D341Med (cell line): ENCODE data around the gene CAPSL.
"Not testable (repeated sequence)": the region's sequence is repeated elsewhere in the genome, so short reads cannot be mapped to it uniquely, and the experiment has no call there.

ENCODE experiments used
- DNase-seq: peaks from one replicate; pipeline ENCODE4 v3.0.0; 2012; ENCODE audit warnings: low spot score

Gene CAPSL

DNA sequence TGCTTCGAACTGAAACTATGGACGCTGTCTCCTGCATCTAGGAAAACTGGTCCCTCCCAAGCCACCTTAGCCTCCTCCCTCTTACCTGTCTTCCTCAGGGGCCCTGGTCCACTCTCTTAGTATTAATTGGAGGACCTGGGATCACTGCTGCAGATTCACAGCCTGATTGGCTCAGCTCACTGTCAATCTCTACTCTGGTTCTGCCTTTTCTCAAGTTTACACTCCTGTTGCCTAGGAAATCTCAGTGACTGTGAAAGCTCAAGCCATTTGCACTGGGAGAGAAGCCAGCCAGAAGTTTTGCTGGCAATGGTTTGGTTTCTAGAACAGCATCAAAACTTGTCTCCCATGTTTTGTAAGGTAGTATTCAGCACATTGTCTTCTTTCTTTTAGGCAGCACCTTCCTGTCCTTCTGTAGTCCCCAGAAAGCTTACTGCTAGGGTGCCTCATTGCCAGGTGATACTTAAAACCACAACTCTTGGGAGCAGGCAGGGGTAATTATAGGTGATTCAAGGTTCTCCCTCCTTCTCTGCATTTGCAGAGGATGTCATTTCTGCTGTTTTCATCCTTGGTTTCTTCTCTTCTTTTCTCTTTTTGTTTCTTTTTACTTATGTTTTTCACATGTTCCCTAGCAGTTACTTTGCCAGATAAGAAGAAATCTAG is at the start of gene CAPSL:
Gene CAPSL, minus strand, starts transcription at position 55 of the 660 bp plus-strand sequence. CDS start 17,502 bp downstream, outside the sequence.
- DNase-seq = no peak

DNA sequence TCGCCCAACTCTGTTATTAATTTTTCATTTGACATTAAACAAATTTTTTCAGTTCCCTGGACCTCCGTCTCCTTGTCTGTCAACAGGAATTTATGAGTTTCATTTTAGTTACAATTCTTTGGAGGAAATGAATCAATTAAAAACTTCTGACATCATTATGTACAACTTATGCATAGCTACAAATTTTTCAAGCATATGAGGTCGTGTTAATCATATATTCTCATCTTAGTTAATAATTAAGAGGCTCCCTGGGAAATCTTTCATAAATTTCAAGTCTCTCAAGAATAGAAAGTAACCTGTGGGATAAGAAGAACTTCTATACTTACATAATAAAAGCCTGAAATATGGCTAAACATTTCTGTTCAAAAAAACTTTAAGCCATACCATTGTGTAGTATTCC is 49.4 kb upstream of the CAPSL start:
- DNase-seq = no peak

DNA sequence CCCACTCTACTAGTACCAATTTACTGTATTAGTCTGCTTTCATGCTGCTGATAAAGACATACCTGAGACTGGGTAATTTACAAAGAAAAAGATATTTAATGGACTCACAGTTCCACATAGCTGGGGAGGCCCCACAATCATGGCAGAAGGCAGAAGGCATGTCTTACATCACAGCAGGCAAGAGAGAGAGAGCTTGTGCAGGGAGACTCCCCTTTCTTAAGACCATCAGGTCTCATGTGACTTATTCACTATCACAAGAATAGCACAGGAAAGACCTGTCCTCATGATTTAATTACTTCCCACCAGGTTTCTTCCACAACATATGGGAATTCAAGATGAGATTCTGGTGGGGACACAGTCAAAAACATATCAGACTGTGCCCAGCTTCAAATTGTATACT is 41.3 kb upstream of the CAPSL start:
- DNase-seq = no peak

- DNase-seq = not testable (repeated sequence)
Observed at GRCh38 chr5:35976859-35977258, 38.4 kb upstream of the CAPSL start.

- no peak for DNase-seq
Observed at GRCh38 chr5:35974570-35974969, 36.1 kb upstream of the CAPSL start.

DNA sequence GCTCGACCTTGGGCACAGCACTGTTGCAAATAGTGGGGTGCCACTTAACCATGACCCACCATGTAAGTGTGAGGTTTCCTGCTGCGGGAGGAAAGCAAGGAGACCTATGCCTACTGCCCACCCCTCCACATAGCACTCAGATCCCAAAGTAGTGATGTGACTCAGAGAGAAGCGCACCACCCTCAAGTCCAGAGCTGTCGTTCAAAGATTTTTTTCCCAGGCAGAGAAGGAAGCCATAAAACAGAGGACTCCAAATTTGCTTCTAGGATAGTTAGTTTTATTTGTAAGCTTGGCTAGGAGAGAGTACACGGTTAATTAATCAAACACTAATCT is 33.4 kb upstream of the CAPSL start:
- DNase-seq = no peak

DNA sequence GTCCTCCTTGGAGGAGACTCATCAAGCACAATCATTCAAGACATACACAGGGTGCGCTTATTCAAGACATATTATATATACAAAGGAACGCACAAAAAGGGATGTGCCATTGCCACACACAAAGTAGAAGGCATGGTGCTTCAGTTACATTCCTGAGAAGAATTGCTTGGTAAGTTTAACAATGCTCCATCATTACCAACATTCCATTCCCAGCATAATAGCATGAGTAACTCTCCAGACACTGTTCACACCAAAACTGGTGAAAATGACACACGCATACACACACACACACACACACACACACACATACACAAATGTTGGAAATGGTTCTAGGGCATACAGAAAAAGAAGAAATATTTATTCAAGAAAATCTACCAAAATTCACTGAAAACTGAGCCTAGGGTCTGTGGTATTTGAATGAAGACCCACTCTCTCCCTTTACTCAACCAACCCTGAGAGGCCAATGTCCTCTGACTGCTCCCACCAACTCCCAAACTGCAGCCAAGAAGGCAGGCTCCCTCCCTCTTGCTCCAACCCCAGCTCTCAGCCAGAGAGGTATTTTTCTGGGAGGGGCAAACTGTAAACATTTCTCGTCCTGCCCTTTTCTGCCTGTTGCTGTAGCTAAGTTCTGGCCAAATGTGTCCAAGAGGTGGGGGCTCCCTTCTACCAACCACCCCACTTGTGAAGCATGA is 32.9 kb upstream of the CAPSL start:
- DNase-seq = no peak

DNA sequence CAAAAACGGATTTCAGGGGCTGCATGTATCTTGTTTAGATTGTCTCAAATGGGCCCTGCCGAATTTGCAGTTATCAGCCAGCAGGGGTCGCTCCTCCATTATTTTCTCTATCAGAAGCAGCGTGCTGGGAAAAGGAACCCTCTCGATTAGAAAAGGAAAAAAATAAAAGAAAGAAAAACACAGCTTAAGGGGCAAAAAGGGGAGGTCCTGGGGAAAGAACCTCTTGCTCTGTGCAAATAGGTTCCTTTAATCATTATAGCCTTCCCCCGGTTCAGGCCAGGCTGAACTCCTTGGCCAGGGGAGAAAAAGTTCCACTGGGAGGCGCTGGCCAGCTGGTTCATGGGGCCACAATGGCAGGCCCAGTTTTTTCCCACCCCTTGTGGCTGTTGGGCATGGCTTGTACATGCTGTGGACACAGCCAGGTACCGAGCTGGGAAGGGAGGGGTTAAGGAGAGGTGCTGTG is 25.0 kb upstream of the CAPSL start:
- DNase-seq = no peak

DNA sequence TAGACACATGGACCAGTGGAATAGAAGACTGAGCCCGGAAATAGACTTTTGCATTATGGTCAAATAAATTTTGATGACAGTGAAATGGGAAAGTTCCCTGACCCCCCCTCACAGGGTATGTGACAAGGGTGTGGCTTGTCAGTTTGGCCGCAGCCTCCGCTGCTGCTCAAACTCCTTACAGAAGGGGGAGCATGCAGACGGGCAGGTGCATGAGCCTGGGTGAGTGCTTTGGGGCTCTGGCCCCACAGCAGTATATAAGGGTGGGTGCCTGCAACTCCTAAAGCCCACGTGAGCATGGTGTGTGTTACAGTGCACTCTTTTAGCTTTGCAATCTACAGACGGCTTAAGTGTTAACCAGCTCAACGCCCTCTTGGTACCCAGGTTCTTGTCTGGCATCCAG is 21.9 kb upstream of the CAPSL start:
- DNase-seq = no peak

DNA sequence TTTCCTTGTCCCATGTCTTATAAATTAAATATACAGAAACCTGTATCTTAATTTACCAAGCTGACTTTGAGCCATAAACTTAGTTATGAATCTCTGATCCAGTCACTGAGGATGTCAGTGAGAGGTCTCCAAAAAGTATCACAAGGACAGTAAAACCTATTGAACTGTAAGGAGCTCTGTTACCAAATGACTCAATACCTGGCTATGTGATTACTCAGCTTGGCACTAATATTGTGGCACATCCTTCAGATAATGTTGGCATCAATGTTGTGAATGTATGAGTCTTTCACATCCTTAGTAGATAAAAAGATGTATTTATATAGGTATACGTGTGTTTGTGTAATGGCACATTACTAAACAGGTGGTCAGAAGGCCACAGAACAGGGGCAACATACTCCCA is 18.0 kb upstream of the CAPSL start:
- no peak for DNase-seq

- DNase-seq = no peak
Observed at GRCh38 chr5:35954175-35954574, 15.8 kb upstream of the CAPSL start.

DNA sequence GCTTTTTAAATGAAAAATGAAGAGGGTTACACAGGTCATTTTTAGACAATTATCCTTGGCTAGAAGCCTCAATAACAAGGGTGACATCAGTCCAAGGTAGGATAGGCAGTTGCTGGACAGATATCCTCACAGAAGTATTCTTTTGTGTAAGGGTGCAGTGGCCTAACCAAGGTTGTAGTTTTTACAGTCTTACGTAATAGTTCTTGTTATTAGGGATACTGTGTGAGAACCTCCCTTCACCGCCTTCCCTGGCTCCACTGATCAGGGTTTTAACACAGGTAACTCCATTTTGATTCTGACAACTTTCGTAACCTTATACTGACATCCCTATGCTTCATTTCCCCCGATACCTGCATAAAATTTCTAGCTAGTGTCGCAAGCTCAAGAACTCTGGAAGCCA is 8.7 kb upstream of the CAPSL start:
- DNase-seq = no peak

GRCh38 chr5:35939639-35940038 is 1.2 kb upstream of the CAPSL start:
- no peak for DNase-seq

DNA sequence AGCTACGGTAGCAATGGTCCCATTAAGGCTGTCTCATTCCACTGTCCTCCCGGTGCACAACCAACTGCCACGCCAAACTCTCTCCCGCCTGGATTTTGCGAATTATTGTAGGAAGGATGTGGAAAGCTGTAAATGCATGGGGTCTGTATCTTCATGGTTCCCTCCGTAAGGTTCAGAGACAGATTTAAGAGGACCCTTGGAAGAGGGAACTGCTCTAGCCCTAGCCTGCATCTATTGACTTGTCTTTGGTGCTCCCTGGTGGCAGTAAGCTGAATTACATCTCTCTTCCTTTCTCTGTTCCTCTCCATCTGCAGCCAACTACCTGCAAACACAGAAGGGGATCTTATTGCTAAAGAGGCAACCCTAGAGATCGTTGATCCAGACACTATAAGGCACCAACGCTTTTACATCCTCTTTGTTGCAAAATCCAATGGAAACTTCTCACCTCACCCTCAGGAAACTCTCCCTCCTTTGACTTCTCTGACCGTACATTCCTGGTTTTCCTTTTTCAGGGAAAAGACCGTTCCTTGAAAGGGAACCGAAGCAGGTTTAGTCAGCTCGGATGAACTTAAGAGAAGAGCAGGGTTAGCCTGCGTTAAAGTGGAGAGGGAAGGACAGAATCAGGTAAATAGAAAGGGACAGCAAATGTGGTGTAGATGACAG is 11.9 kb downstream of the CAPSL start:
- DNase-seq = peak; percentile 66

GRCh38 chr5:35924950-35925722 is 13.3 kb downstream of the CAPSL start:
- peak; percentile 66 for DNase-seq

- DNase-seq = no peak
Observed at GRCh38 chr5:35924122-35924949, 14.1 kb downstream of the CAPSL start.

- DNase-seq = no peak
Observed at GRCh38 chr5:35922468-35922867, 16.0 kb downstream of the CAPSL start.

- DNase-seq = no peak
Observed at GRCh38 chr5:35921930-35922329, 16.5 kb downstream of the CAPSL start.

- DNase-seq = no peak
Observed at GRCh38 chr5:35920890-35921289, 17.5 kb downstream of the CAPSL start.

GRCh38 chr5:35919191-35919590 is 19.2 kb downstream of the CAPSL start:
- no peak for DNase-seq

GRCh38 chr5:35908814-35909213 is 29.6 kb downstream of the CAPSL start:
- DNase-seq = no peak

DNA sequence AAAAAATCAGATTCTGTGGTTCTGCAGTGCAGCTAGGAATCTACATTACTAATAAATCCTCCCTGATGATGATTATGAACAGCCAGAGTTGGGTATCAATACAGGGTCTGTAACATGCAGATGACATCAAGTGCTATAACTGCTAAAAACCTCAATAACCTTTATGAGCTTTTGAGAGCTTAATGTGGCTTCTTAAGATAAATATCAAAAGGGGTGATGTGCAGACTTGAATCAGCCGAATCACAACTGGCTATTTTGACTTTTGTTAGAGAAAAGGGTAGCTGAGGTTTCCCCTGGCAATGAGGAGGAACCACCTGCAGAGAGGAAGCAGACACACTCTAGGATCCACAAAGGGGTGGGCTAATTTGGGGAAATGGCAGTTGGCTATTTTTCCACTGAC is 30.2 kb downstream of the CAPSL start:
- no peak for DNase-seq
